Bone marrow (tissue), 2 donors: ENCODE data around the gene ANKRD10.

Experiments used
- DNase-seq, 2 donors: peaks; one replicate each; lab custom pipeline; 2025; lab: John Stamatoyannopoulos, UW

Gene ANKRD10

DNA sequence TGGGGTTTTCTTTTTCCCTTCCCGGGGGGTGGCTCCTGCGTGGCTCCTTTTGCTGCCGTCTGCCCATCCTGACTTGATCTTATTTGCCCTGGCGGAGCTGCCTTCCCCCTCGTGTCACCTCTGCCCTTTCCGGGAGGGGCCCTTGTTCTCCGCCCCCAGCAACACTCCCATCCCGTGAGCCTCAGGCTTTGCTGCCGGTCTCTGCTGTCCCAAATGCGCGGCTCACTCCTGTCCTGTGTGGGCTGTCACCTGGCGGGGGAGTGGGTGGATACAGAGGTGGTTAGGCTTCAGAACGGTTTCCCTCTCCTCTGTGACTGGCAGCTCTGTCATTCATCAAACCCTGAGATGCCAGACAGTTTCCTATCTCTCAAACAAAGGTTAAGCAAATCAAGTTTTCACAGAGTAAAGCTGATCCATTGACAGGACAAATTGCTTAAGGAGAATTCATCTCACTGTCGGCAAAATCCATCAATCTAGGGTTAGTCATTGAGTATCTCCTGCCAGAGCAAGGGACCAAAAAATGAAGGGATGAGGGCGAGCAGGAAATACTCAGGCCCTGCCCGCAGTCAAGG lies 84.0 kb downstream of the ANKRD10 start:
- DNase-seq: no peak

DNA sequence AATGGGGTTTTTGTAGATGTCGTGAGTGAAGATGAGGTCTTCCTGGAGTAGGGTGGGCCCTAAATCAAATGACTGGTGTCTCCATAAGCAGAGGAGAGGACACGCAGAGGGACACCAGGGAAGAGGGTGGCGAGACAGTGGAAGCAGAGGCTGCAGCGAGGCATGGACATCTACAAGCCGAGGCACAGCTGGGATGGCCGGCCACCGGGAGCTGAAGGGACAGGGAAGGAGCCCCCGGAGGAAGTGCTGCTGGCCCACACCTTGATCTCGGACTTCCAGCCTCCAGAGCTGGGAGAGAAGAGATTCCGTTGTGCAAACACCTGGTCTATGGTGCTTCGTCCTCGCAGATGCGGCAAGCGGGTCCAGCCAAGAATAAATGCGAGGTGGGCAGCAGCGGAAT lies 84.5 kb downstream of the ANKRD10 start:
- no peak for DNase-seq

DNA sequence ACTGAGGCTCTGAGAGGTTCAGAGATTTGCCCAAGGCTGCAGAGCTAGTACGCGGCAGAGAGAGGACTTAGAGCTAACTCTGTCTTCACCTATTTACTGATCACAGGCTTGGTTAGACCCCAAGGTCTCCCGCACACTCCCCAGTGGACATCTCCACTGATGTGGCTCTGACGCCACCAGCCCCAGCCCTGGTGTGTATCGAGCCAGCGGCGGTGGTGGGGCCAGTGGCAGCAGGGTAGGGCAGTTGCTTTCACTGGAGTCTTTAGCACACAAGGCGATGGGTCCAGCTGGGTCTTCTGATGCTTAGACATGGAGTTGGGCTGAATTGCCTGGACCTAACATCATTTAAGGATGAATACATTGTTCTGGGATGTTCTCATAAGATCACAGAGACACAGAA lies 85.4 kb downstream of the ANKRD10 start:
- no peak for DNase-seq

DNA sequence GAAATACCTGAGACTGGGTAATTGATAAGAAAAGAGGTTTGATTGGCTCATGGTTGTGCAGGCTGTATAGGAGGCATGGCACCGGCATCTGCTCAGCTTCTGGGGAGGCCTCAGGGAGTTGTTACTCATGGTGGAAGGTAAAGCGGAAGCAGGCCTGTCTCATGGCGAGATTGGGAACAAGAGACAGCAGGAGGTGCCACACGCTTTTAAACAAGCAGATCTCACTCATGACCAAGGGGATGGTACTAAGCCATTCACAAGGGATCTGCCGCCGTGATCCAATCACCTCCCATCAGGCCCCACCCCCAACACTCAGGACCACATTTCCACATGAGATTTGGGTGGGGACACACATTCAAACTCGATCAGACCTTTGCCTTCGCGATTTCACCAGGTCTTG lies 86.2 kb downstream of the ANKRD10 start:
- no peak for DNase-seq
